ENCODE data around the gene EPB41.

- TF ChIP-seq CTCF (IDR thresholded peaks at IDR 0.05) (no peak), POLR2A (IDR thresholded peaks at IDR 0.05) (no peak)
Observed at GRCh38 chr1:29094954-29095353, 180.6 kb downstream of the EPB41 start.

Data from Peyer's patch (tissue), 4 donors.